Measurements from ENCODE around the gene MPC1L.
A peak's percentile ranks its signal among the peaks of the same experiment; 100 is the strongest.

Gene MPC1L

DNA sequence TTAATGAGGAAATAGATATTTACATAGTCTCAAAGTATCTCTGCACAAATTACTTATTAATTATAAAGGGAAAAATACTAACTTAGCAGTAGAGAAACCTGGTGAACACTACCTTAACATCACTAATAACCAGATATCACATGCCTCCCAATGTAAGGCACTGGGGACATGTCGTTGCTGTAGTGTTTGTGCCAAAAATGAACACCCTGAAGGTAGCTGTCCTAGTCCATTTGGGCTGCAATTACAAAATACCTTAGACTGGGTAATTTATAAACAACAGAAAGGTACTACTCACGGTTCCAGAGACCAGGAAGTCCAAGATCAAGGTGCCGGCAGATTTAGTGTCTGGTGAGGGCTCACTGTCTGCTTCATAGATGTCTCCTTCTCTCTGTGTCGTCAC, 10.7 kb upstream of the MPC1L start:
- no peak for DNase-seq (ENCODE audit: low spot score in 2 of 2)
- H3K36me3 Mint-ChIP-seq = no peaks in the 10 kb centered on the region
- no peaks in the 10 kb centered on the region for H3K4me1 Mint-ChIP-seq
- no peak overlapping the region for H3K27ac Mint-ChIP-seq
- ATAC-seq = no peak
- no peak overlapping the region for H3K4me3 Mint-ChIP-seq
- no peaks in the 10 kb centered on the region for H3K9me3 Mint-ChIP-seq

DNA sequence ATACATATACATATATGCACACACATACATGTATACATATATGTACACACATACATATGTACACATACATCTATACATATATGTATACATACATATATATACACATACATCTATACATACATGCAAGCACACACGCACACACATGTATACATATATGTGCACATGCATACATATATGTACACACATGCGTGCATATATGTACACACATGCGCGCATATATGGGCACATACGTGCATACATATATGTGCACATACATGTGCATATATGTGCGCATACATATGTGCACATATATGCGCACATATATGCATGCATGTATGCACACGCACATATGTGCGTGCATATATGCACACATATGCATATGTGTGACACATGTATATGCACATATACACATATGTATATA, 7.3 kb upstream of the MPC1L start:
- Mint-ChIP-seq H3K4me1 (no peaks in the 10 kb centered on the region), H3K4me3 (no peak overlapping the region), H3K27ac (no peak overlapping the region), H3K9me3 (no peaks in the 10 kb centered on the region), H3K36me3 (no peaks in the 10 kb centered on the region)
- no peak for ATAC-seq
- no peak for DNase-seq (ENCODE audit: low spot score in 2 of 2)

DNA sequence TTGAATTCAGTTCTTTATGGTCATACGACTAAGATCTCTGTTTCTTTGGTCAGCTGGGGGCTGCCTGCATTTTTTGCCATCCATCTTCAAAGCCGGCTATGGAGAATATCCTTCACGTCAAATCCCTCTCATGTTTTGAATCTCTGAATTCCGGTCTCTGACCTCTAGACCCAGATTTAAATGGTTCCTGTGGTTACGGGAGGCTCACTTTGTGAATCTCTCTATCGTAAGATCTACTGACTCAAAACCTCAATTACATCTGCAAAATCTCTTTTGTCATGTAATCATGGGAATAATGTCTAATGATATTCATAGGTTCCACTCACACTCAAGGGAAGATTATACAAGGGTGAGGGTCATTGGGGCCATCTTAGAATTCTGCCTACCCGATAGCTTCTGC, 5.7 kb upstream of the MPC1L start:
- Mint-ChIP-seq H3K4me3 (no peak overlapping the region), H3K9me3 (no peaks in the 10 kb centered on the region), H3K36me3 (no peaks in the 10 kb centered on the region), H3K27ac (no peak overlapping the region), H3K4me1 (no peaks in the 10 kb centered on the region)
- ATAC-seq (no peak), DNase-seq (ENCODE audit: low spot score in 2 of 2) (no peak)

DNA sequence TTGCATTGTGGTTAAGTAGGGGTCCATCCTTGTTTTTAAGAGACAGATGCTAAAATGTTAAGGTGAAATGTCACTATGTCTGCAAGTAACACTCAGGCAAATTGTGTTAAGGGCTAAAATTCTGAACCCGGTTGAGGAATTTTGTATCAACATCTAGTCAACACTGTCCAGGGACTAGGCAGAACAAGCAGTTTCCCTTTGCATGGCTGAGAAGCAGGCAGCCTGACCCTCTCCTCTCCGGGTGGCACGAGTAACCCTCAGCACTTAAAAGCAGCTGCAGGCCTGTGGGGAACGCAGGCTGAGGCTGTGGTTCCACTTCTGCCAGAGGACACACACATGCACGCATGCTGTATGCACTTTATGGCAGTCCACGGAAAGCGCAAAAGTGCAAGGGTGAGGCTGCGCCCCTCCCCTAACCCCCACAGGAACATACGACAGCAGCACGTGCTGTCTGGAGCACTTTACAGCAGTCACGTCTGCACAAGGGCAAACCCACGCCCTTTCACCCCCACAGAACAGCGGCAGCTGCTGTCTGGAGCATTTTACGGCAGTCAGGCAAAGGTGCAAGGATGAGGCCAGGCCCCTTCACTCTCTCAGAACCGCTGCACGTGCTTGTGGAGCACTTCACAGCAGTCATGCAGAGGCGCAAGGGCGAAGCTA, 619 bp upstream of the MPC1L start:
- H3K9me3 Mint-ChIP-seq = no peaks in the 10 kb centered on the region
- H3K36me3 Mint-ChIP-seq = peaks cover 9% of the 10 kb centered on the region
- ATAC-seq (no peak), DNase-seq (ENCODE audit: low spot score in 2 of 2) (no peak)
- no peak overlapping the region for H3K4me3 Mint-ChIP-seq
- no peaks in the 10 kb centered on the region for H3K4me1 Mint-ChIP-seq
- H3K27ac Mint-ChIP-seq = no peak overlapping the region

DNA sequence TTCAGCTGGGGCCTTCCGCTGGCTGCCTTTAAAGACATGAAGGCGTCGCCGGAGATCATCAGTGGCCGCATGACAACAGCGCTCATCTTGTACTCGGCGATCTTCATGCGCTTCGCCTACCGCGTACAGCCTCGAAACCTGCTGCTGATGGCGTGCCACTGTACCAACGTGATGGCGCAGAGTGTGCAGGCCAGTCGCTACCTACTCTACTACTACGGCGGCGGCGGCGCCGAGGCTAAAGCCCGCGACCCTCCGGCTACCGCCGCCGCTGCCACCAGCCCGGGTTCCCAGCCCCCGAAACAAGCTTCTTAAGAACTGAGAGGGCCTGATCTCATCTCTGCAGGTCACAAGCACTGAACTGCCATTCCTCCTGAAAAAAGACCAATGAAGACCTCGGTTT, 437 bp downstream of the MPC1L start:
- DNase-seq (ENCODE audit: low spot score in 2 of 2) = no peak
- Mint-ChIP-seq H3K36me3 (peaks cover 19% of the 10 kb centered on the region), H3K27ac (no peak overlapping the region)

DNA sequence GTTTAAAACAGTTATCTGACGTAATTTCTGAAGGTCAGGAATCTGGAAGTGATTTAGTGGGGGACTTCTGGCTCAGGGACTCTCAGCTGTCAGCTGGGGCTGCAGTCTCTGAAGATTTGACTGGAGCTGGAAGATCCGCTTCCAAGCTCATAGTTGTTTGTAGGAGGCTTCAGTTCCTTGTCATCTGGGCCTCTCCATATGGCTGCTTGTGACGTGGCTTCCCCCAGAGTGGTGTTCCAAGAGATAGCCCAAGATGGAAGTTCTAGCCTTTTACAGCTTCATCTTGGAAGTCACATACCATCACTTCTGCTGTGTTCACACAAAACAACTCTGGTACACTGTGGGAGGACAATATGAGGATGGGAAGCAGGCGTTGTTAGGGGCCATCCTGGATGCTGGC, 2.1 kb downstream of the MPC1L start:
- peaks cover 36% of the 10 kb centered on the region for H3K36me3 Mint-ChIP-seq
- no peak for DNase-seq (ENCODE audit: low spot score in 2 of 2)
- no peaks in the 10 kb centered on the region for H3K9me3 Mint-ChIP-seq
- H3K4me3 Mint-ChIP-seq = no peak overlapping the region
- no peak for ATAC-seq
- no peaks in the 10 kb centered on the region for H3K4me1 Mint-ChIP-seq
- no peak overlapping the region for H3K27ac Mint-ChIP-seq

More for the DNA sequence above, 437 bp downstream of the MPC1L start:
- Mint-ChIP-seq H3K4me1 (no peaks in the 10 kb centered on the region), H3K4me3 (no peak overlapping the region), H3K9me3 (no peaks in the 10 kb centered on the region)
- no peak for ATAC-seq

DNA sequence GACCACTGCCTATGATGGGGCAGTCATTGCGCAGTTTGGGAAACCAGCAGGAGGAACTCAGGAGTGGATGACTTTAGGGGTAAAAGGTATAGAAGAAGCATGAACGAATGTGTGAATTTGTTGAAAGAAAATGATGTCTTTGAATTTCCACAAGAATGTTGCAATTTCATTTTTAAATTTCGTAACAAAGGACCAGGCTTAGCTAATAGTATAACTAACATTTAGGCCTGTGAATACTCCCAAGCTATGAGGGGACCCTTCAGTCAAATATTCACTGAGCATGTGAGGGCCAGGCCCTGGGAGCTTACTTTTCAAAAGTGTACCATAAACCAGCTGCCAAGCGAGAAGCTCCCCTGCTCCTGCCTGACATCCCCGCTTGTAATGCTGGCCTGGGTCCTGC, 5.3 kb downstream of the MPC1L start:
- H3K36me3 Mint-ChIP-seq = peaks cover 68% of the 10 kb centered on the region
- H3K4me1 Mint-ChIP-seq = peaks cover 8% of the 10 kb centered on the region
- H3K4me3 Mint-ChIP-seq = no peak overlapping the region
- no peak for DNase-seq (ENCODE audit: low spot score in 2 of 2)
- ATAC-seq = no peak
- no peaks in the 10 kb centered on the region for H3K9me3 Mint-ChIP-seq
- H3K27ac Mint-ChIP-seq = no peak overlapping the region

DNA sequence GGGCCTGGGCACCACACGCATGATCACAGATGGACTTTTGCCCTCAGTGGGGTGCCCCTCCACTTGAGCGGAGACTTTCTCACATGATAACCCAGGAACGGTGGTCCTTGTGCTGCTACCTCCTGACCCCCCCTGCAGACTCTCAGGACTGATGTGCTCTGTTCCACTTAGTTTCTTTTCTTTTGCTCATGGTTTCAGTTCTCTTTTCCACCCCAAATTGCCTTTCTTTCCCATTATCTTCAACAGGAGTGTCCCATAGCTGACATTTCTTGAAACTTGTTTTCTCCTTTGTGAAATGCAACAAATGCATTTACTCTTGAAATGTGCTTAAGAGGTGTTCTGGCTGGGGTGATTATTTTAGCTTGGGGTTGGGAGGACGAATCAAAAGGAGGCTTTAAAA, 9.0 kb downstream of the MPC1L start:
- H3K27ac Mint-ChIP-seq = peak overlapping the region; percentile 83
- no peak for ATAC-seq
- H3K4me1 Mint-ChIP-seq = peaks cover 9% of the 10 kb centered on the region
- no peaks in the 10 kb centered on the region for H3K9me3 Mint-ChIP-seq
- DNase-seq (ENCODE audit: low spot score in 2 of 2) = no peak
- H3K4me3 Mint-ChIP-seq = no peak overlapping the region
- peaks cover 100% of the 10 kb centered on the region for H3K36me3 Mint-ChIP-seq

DNA sequence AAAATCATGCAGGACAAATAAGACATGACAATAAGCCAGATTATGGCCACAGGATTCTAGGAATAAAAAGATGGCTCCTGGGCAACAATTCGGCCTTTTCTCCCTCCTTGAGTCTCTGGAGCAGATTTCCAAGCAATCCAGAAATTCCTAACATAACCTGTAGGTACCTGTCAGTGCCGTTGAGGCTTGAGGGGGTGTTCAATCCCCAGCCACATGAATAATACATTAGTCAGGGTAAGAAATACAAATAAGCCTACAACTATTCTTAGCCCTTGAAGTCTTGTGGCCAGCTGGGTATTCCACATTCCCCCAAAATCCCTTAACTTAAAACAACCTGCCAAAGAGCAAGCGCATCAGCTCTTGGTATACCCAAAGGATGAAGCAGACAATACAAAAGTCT, 14.5 kb downstream of the MPC1L start:
- H3K27ac Mint-ChIP-seq = peak overlapping the region; percentile 8
- H3K36me3 Mint-ChIP-seq = peaks cover 87% of the 10 kb centered on the region
- H3K9me3 Mint-ChIP-seq = no peaks in the 10 kb centered on the region
- peaks cover 21% of the 10 kb centered on the region for H3K4me1 Mint-ChIP-seq
- no peak for ATAC-seq
- no peak overlapping the region for H3K4me3 Mint-ChIP-seq
- no peak for DNase-seq (ENCODE audit: low spot score in 2 of 2)

DNA sequence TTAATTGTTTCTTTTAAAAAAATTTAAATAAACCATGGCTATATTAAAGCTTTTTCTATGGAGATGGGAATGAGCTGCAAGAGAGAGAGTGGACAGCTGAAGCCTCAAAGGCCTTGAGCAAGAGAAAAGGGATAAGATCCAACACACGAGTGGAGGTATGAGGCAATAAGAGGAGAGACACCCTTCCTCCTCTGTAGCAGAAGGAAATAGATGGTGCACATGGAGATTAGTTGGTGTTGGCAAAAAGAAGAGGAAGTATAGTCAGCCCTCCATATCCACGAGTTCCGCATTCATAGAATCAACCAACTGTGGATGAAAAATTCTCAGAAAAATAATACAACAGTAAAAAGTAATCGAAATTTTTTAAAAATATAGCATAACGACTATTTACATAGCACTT, 20.9 kb downstream of the MPC1L start:
- H3K27ac Mint-ChIP-seq = peak overlapping the region; percentile 96
- peaks cover 66% of the 10 kb centered on the region for H3K36me3 Mint-ChIP-seq
- H3K4me1 Mint-ChIP-seq = peaks cover 46% of the 10 kb centered on the region
- ATAC-seq (no peak), DNase-seq (ENCODE audit: low spot score in 2 of 2) (no peak)
- H3K9me3 Mint-ChIP-seq = no peaks in the 10 kb centered on the region
- peak overlapping the region; percentile 91 for H3K4me3 Mint-ChIP-seq

DNA sequence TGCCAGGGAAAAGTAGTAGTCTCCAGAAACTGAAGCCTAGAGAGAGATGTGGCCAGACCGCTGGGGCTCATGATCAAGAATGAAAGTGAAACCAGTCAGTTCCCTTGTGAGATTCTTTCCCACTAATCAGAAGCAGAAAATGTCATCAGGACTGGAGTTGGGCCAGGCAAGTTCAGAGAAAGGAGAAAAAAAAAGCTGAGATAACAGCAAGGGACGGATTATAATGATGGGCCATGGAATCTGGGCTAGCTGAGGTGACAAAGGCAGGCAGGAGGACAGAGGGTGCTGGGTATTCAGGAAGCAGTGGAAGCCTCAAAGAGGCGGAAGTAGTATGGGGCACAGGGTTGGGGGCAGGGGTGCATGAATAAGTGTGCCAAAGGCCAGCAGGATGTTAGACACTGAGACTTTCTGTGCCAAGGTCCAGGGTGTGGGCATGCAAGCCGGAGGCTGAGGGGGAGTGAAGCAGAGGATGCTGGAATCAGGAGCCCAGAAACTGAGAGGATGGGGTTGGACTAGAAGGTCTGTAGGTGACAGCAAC, 21.7 kb downstream of the MPC1L start:
- H3K9me3 Mint-ChIP-seq = no peaks in the 10 kb centered on the region
- DNase-seq (ENCODE audit: low spot score in 2 of 2) (peak; percentile 3 to 72), ATAC-seq (peak; percentile 64)
- H3K4me1 Mint-ChIP-seq = peaks cover 46% of the 10 kb centered on the region
- H3K4me3 Mint-ChIP-seq = peak overlapping the region; percentile 91
- peaks cover 60% of the 10 kb centered on the region for H3K36me3 Mint-ChIP-seq
- H3K27ac Mint-ChIP-seq = peak overlapping the region; percentile 96

DNA sequence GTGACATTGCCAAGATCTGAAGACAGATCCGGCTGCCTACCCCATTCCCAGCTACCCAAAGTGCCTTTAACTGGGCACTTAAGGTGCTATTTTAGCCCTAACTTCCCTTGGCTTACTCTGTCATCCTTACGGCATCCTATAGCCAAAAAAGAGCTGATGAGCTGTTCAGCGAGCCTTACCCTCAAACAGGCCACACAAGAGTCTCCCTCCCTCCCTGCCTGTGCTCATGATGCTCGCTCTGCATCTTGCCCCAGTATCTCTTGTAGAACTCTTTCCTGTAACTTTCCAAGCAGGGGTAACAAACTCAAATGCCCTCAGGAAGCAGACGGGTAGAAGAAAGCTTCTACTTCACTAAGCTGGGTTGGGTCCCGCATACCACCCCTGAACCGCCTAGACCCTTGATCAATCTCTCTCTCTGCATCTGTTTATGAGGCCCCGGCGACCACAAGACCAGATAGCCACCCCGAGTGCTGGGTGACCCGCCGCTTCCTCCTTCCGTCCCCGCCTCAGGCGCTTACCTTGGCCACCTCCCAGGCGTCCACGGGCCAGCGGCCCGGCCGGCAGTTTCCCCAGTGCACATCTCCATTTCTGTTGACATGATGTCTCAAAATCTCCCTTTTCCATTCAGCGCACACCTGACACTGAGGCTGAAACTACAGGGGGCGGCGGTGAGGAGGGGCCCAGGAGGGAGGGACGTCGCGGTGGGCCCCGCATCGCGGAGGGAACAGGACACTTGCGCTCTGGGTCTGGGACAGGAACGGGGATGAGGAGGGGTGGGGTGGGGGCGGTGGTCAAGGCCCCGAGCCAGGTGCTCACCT, 23.5 kb downstream of the MPC1L start:
- peaks cover 45% of the 10 kb centered on the region for H3K4me1 Mint-ChIP-seq
- peak overlapping the region; percentile 91 for H3K4me3 Mint-ChIP-seq
- no peaks in the 10 kb centered on the region for H3K9me3 Mint-ChIP-seq
- peaks cover 53% of the 10 kb centered on the region for H3K36me3 Mint-ChIP-seq
- ATAC-seq = peak; percentile 59
- peak; percentile 10 to 68 for DNase-seq (ENCODE audit: low spot score in 2 of 2)
- H3K27ac Mint-ChIP-seq = peak overlapping the region; percentile 94

DNA sequence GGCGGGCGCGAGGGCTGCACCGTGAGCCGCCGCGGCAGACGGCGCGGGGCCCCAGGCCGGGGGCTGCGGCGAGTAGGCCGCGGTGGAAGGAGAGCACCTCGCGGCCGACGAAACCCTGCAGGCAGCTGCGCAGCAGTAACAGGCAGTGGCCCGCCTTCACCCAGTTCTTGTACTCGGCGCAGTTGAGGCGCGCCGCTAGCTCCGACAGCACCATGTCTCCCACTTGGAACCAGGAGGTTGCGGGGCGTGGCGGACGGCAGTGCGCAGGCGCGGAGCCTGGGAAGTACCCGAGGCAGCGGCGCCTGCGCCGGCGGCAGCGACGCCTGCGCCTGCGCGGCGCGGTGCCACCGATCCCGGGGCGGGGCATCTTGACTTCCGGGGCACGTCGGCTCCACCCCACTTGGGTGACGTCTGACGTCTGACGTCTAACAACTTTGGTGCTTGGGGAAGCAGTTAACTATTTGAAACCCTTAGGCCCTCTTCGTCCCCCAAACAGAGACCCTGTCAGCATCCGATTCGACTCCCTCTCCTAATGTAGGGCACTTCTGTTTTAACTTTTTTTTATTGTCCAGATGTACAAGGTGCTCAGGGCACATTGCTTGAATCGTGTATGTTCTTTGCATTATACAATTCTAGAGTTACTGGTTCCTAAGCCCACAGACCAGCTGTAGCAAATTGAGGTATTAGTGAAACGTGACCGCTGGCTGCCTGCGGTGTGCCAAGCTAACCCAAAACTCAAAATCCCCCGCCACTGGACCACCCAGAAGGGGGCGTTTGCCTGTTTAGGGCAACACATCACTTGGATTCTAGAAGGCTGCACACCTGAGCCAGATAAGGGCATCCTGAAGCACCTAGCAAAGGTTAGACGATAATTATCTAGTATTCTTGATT, 24.3 kb downstream of the MPC1L start, which contains the start of gene CXorf38:
Gene CXorf38 (minus strand): TSS at position 255 of the 891 bp plus-strand sequence. CDS start 41 bp downstream, at position 214.
- peak within 1 kb of the TSS; percentile 91 for H3K4me3 Mint-ChIP-seq
- peaks cover 48% of the 10 kb centered on the region for H3K36me3 Mint-ChIP-seq
- no peaks in the 10 kb centered on the region for H3K9me3 Mint-ChIP-seq
- ATAC-seq (peak; percentile 85), DNase-seq (ENCODE audit: low spot score in 2 of 2) (peak; percentile 76 to 93)
- peaks cover 36% of the 10 kb centered on the region for H3K4me1 Mint-ChIP-seq
- peak within 1 kb of the TSS; percentile 94 for H3K27ac Mint-ChIP-seq

DNA sequence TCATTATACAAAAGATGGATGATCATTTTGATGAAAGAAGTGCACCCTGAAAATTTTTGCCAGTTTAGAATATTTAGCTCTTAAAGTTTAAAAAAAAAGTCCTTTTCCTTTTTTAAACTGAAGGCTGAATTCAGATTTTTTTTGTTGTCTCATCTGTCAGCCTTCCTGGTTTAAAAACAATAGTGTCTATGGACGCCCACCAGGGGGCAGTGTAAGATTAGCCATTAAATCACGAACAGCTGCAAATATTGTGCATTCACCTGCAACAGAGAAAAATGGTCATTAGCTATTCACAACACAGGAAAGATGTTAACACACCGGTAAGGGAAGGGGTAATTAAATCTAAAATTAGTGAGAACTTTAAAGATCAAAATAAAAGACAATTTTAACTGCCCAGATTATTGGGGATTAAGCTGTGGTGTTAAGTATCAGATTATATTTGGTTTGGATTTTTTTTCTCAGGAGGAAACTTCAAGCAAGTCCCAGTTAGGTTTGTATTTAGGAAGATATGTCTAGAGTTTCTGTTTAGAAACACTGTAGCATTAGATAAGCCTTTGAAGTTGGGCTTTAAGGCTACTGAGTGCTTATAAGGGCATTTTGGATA, 28.5 kb downstream of the MPC1L start:
- H3K36me3 Mint-ChIP-seq = peaks cover 33% of the 10 kb centered on the region
- H3K4me1 Mint-ChIP-seq = peaks cover 6% of the 10 kb centered on the region
- DNase-seq (ENCODE audit: low spot score in 2 of 2) (peak; percentile 43 to 61), ATAC-seq (no peak)
- H3K9me3 Mint-ChIP-seq = no peaks in the 10 kb centered on the region
- H3K4me3 Mint-ChIP-seq = no peak overlapping the region
- H3K27ac Mint-ChIP-seq = no peak overlapping the region

DNA sequence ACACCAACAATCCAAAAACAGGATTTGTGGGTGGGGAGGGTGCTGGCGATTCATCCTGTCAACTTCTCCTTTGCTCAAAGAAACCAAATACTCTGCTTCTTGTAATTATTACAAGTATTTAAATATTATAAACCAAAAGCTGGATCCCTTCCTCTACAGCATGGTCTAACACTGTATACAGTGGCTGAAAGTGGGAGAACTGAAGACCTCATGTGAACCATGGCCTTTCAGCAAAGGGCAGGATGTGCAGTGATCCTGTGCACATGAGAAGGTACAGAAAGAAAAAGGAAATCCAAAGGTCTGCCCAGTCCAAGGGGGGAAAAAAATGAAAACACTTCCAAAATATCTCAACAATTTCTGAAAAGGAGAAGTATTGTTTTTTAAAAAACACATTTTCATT, 29.4 kb downstream of the MPC1L start:
- ATAC-seq (no peak), DNase-seq (ENCODE audit: low spot score in 2 of 2) (no peak)
- no peak overlapping the region for H3K4me3 Mint-ChIP-seq

More for the DNA sequence above, 29.4 kb downstream of the MPC1L start:
- Mint-ChIP-seq H3K9me3 (no peaks in the 10 kb centered on the region), H3K36me3 (peaks cover 34% of the 10 kb centered on the region), H3K4me1 (peaks cover 3% of the 10 kb centered on the region), H3K27ac (no peak overlapping the region)
